ENCODE measurements around the gene PGLYRP1. TPM values are rescaled to one million over a fixed set of nuclear protein-coding genes. Genes with fewer than 3 reads are reported as not detected.

Gene PGLYRP1
- total and polyA plus RNA-seq, 2 experiments from 2014 or later: not detected

DNA sequence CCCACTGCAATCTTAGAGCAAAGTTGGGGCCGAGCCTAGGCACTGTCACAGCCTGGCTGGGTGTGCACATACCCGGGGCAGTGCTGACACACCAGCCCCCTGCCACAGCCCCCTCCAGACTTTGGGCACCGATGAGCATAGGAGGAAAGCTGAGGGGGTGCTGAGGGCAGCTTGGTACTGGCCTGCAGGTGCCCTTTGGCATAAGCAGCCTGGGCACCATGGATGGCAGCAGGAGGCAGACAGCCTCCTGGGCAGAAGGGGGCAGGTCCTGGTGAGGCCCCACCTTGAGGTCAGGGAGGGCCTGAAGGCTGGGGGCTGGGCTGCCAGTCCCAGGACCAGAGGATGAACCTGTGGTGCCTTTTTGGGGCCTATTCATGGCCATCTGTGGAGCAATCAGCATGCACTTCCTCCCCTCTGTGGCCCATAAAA, 9.8 kb upstream of the PGLYRP1 start:
- no peak overlapping the region for H3K4me2 ChIP-seq (ENCODE audit: unreplicated experiment)
- no peak for DNase-seq
- H3K9me2 ChIP-seq (ENCODE audit: insufficient read depth): no peaks in the 10 kb centered on the region
- no peaks in the 10 kb centered on the region for H3K36me3 ChIP-seq (ENCODE audit: low read depth)
- TF ChIP-seq EZH2phosphoT487 (IDR thresholded peaks at IDR 0.05; ENCODE audit: insufficient read depth, low read depth): no peak
- TF ChIP-seq EZH2 (IDR thresholded peaks at IDR 0.05; ENCODE audit: insufficient read depth, poor library complexity, severe bottlenecking): no peak
- no peak overlapping the region for H3K4me3 ChIP-seq
- no peak overlapping the region for H3K9ac ChIP-seq
- H3K4me1 ChIP-seq (ENCODE audit: insufficient read depth): no peaks in the 10 kb centered on the region
- no peaks in the 10 kb centered on the region for H3F3A ChIP-seq (ENCODE audit: insufficient read depth)
- no peak overlapping the region for H2AFZ ChIP-seq
- peaks cover 29% of the 10 kb centered on the region for H3K27me3 ChIP-seq (replicated peaks; ENCODE audit: insufficient read depth)
- in situ Hi-C loops (cut with MboI): no loop called here
- H3K79me2 ChIP-seq (ENCODE audit: insufficient read depth): no peaks in the 10 kb centered on the region
- H3K9me3 ChIP-seq (ENCODE audit: low read depth): no peaks in the 10 kb centered on the region
- no peak overlapping the region for H3K27ac ChIP-seq
- no peaks in the 10 kb centered on the region for H4K20me1 ChIP-seq (ENCODE audit: insufficient read depth)
- 27 to 39% methylated on average over 3 of the region's 3 CpGs for WGBS, 2 experiments (ENCODE audit: low coverage in 1 of 2, low lambda C conversion rate in 2 of 2, missing lambda C conversion rate in 2 of 2)

DNA sequence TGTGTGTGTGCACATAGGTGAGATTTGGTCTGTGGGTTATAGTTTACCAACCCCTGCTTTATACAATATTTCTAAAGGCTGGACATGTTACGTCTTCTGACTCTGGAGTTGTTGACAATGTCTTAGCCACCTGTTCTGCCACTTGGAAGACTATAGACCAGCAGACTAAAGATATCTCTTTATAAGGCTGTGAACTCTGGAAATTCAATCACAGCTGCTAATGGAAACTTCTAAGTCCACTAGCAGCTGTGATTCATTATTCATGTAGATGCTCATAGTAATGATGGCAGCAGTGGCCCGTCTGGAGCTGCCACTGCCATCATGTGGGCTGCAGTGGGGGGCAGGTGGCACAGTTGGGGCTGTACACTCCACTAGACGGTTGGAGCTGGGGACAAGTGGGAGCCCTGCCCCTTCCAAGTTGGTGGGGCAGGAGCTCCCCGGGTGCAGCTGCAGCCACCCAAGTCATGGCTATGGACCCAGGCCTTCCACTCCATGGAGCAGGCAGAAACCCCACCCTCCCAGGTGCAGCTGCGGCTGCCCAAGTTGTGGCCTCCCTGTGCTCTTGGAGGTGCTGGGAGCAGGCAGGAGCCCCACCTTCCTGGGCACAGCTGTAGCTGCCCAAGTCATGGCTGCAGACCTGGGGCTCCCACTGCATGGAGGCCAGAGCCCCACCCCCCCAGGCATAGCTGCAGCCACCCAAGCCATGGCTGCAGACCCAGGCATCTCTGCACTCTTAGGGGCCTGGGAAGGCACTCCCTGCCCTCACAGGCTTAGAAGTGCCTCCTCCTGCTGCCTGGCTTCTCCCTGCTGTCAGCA, 9.1 kb upstream of the PGLYRP1 start:
- Histone ChIP-seq H3F3A (ENCODE audit: insufficient read depth) (no peaks in the 10 kb centered on the region), H3K4me1 (ENCODE audit: insufficient read depth) (no peaks in the 10 kb centered on the region), H2AFZ (no peak overlapping the region), H3K27ac (no peak overlapping the region), H3K27me3 (replicated peaks; ENCODE audit: insufficient read depth) (peaks cover 25% of the 10 kb centered on the region), H3K79me2 (ENCODE audit: insufficient read depth) (no peaks in the 10 kb centered on the region), H3K4me2 (ENCODE audit: unreplicated experiment) (no peak overlapping the region), H3K4me3 (no peak overlapping the region), H4K20me1 (ENCODE audit: insufficient read depth) (no peaks in the 10 kb centered on the region), H3K9me2 (ENCODE audit: insufficient read depth) (no peaks in the 10 kb centered on the region), H3K9ac (no peak overlapping the region), H3K9me3 (ENCODE audit: low read depth) (no peaks in the 10 kb centered on the region), H3K36me3 (ENCODE audit: low read depth) (no peaks in the 10 kb centered on the region)
- no peak for TF ChIP-seq EZH2 (IDR thresholded peaks at IDR 0.05; ENCODE audit: insufficient read depth, poor library complexity, severe bottlenecking)
- no peak for TF ChIP-seq EZH2phosphoT487 (IDR thresholded peaks at IDR 0.05; ENCODE audit: insufficient read depth, low read depth)
- no peak for DNase-seq
- in situ Hi-C loops (cut with MboI): no loop called here
- WGBS, 2 experiments (ENCODE audit: low coverage in 1 of 2, low lambda C conversion rate in 2 of 2, missing lambda C conversion rate in 2 of 2): 54% methylated on average over 4 to 5 of the region's 5 CpGs

DNA sequence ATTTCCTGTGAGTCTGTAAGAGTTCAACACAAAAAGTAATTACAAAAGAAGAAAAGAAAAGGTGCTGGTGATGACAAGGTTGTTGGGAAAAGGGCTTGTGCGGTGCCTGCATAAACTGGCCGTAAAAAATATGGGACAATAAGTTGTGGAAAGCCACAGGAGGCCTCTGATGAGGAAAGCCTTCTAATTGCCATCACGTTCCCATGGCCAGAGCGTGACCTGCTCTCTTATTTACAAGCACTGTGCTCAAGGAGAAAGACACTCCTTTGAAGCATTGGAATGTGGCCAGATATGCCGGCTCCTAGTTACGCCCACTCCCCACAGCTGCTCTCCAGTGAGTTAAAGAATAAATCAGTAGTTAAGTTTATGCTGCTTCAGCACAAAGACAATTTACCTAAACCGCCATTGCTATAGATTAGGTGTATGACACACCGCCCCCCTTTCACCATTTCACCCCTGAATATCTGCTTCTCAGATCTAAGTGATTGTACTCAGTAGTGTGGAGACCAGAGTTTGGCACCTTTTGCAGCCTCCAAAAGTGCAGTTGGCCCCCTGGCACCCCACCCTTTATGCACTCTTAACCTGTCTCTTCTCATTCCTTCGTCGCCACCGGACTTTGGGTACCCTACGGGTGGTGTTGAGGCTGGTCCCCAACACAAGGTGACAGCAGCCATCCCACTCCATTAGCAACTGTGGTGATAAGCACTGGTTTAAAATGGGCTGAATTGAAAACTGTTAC, 8.1 kb upstream of the PGLYRP1 start:
- in situ Hi-C loops (cut with MboI): no loop called here
- Histone ChIP-seq H3F3A (ENCODE audit: insufficient read depth) (no peaks in the 10 kb centered on the region), H4K20me1 (ENCODE audit: insufficient read depth) (no peaks in the 10 kb centered on the region), H3K9me2 (ENCODE audit: insufficient read depth) (no peaks in the 10 kb centered on the region), H2AFZ (no peak overlapping the region), H3K27me3 (replicated peaks; ENCODE audit: insufficient read depth) (peaks cover 28% of the 10 kb centered on the region), H3K4me3 (no peak overlapping the region), H3K79me2 (ENCODE audit: insufficient read depth) (no peaks in the 10 kb centered on the region), H3K9ac (no peak overlapping the region), H3K9me3 (ENCODE audit: low read depth) (no peaks in the 10 kb centered on the region), H3K4me1 (ENCODE audit: insufficient read depth) (no peaks in the 10 kb centered on the region), H3K36me3 (ENCODE audit: low read depth) (no peaks in the 10 kb centered on the region), H3K27ac (no peak overlapping the region), H3K4me2 (ENCODE audit: unreplicated experiment) (no peak overlapping the region)
- no peak for TF ChIP-seq EZH2 (IDR thresholded peaks at IDR 0.05; ENCODE audit: insufficient read depth, poor library complexity, severe bottlenecking)
- TF ChIP-seq EZH2phosphoT487 (IDR thresholded peaks at IDR 0.05; ENCODE audit: insufficient read depth, low read depth): no peak
- WGBS, 2 experiments (ENCODE audit: low coverage in 1 of 2, low lambda C conversion rate in 2 of 2, missing lambda C conversion rate in 2 of 2): 63 to 66% methylated on average over 12 of the region's 12 CpGs
- DNase-seq: no peak

GRCh38 chr19:46025835-46026234, 3.0 kb upstream of the PGLYRP1 start:
- Histone ChIP-seq H3K79me2 (ENCODE audit: insufficient read depth) (no peaks in the 10 kb centered on the region), H3K4me1 (ENCODE audit: insufficient read depth) (no peaks in the 10 kb centered on the region), H3K36me3 (ENCODE audit: low read depth) (no peaks in the 10 kb centered on the region), H2AFZ (no peak overlapping the region), H3K4me3 (no peak overlapping the region), H3K4me2 (ENCODE audit: unreplicated experiment) (no peak overlapping the region), H3K27me3 (replicated peaks; ENCODE audit: insufficient read depth) (peaks cover 16% of the 10 kb centered on the region; the same call in 1 of the 2 replicates), H3K9ac (no peak overlapping the region), H4K20me1 (ENCODE audit: insufficient read depth) (no peaks in the 10 kb centered on the region), H3K27ac (no peak overlapping the region), H3F3A (ENCODE audit: insufficient read depth) (no peaks in the 10 kb centered on the region), H3K9me2 (ENCODE audit: insufficient read depth) (no peaks in the 10 kb centered on the region), H3K9me3 (ENCODE audit: low read depth) (no peaks in the 10 kb centered on the region)
- 67 to 75% methylated on average over 3 of the region's 3 CpGs for WGBS, 2 experiments (ENCODE audit: low coverage in 1 of 2, low lambda C conversion rate in 2 of 2, missing lambda C conversion rate in 2 of 2)
- in situ Hi-C loops (cut with MboI): loop anchor here (5.0 kb wide), 2 partner anchors 51 to 241 kb away; no protein-coding TSS in a partner anchor
- no peak for DNase-seq
- TF ChIP-seq EZH2 (IDR thresholded peaks at IDR 0.05; ENCODE audit: insufficient read depth, poor library complexity, severe bottlenecking) (no peak), EZH2phosphoT487 (IDR thresholded peaks at IDR 0.05; ENCODE audit: insufficient read depth, low read depth) (no peak)

Measured in GM23248 (cell line).